Lung (tissue), 12 donors: ENCODE results near the gene NPHP4. TPM values are rescaled to one million over a fixed set of nuclear protein-coding genes. Genes with fewer than 3 reads are reported as not detected.

Source experiments
- ATAC-seq: fragments of 200-7000 bp; cut with Tn5 transposase; one replicate; pipeline ENCODE4 v1.9.1; 2020; ENCODE audit warnings: moderate number of reproducible peaks; ENCODE audit not compliant: insufficient read depth, low FRiP score
- DNase-seq, 3 donors: peaks; one replicate each; pipeline ENCODE4 v3.0.0-alpha.2; 2013 to 2017
- H3K27ac ChIP-seq, 2 donors: one replicate each; pipeline ENCODE4 v1.5.1; 2013; ENCODE audit warnings: mild to moderate bottlenecking in 2 of 2, moderate library complexity in 2 of 2, control low read depth in 1 of 2, inconsistent platforms in 1 of 2, low read depth in 1 of 2, low read length in 1 of 2
- H3K27me3 ChIP-seq, 3 donors: one replicate each; pipeline ENCODE4 v1.5.1; 2013; ENCODE audit warnings: low read length in 2 of 3; ENCODE audit not compliant: control insufficient read depth in 3 of 3, insufficient read depth in 3 of 3
- H3K36me3 ChIP-seq, 4 donors: one replicate each; pipeline ENCODE4 v1.5.1; 2013; ENCODE audit warnings: low read length in 4 of 4, mild to moderate bottlenecking in 1 of 4, moderate library complexity in 1 of 4; ENCODE audit not compliant: control insufficient read depth in 4 of 4, insufficient read depth in 4 of 4
- H3K4me1 ChIP-seq, 5 donors: one replicate each; pipeline ENCODE4 v1.5.1; 2013; ENCODE audit warnings: low read length in 5 of 5, mild to moderate bottlenecking in 2 of 5, moderate library complexity in 1 of 5; ENCODE audit not compliant: control insufficient read depth in 5 of 5, insufficient read depth in 5 of 5
- H3K4me3 ChIP-seq: one replicate; pipeline ENCODE4 v1.5.1; 2013; ENCODE audit warnings: mild to moderate bottlenecking, control low read depth, moderate library complexity
- H3K9ac ChIP-seq, 2 donors: one replicate each; pipeline ENCODE4 v1.5.1; 2013; ENCODE audit warnings: low read length in 2 of 2, control low read depth in 1 of 2; ENCODE audit not compliant: insufficient read depth in 1 of 2
- H3K9me3 ChIP-seq, 4 donors: one replicate each; pipeline ENCODE4 v1.5.1; 2013; ENCODE audit warnings: low read length in 3 of 4, mild to moderate bottlenecking in 1 of 4, moderate library complexity in 1 of 4; ENCODE audit not compliant: control insufficient read depth in 4 of 4, insufficient read depth in 3 of 4
- WGBS, 2 donors: extraction: QIAGEN DNeasy Blood & Tissue Kit; methylation state at CpG; one replicate each; pipeline ENCODE4 v1.1.7; 2013; 5-methylcytosine and 5-hydroxymethylcytosine counted together
- polyA plus RNA-seq, 2 donors: library from polyadenylated mRNA; stranded (reverse); fragments of 200-250 nt; gene quantifications; one replicate each; pipeline ENCODE4 v1.2.1, GENCODE V29; 2013
- total RNA-seq, 2 donors: library from RNA; depleted of rRNA in 1 of 2; stranded (reverse); fragments of >200 nt in 1 of 2; gene quantifications; one replicate each; pipeline ENCODE4 v1.2.1, GENCODE V29; 2014 to 2021
- TF ChIP-seq, protein P1 (sequence below): IDR thresholded peaks from 2 replicates; pipeline ENCODE4 v1.5.1; 2012; ENCODE audit warnings: mild to moderate bottlenecking; ENCODE audit errors: control extremely low read depth, extremely low read depth
- donor health status: control.
- donor health status: control.
- donor health status: Bipolar disorder and iron deficiency.
- donor health status: healthy.
- donor health status: DM: yes; HTN: yes; CAD: no.

Gene NPHP4
- total and polyA plus RNA-seq, 4 donors = 6.0 to 23.3 (median 11.1) TPM

DNA sequence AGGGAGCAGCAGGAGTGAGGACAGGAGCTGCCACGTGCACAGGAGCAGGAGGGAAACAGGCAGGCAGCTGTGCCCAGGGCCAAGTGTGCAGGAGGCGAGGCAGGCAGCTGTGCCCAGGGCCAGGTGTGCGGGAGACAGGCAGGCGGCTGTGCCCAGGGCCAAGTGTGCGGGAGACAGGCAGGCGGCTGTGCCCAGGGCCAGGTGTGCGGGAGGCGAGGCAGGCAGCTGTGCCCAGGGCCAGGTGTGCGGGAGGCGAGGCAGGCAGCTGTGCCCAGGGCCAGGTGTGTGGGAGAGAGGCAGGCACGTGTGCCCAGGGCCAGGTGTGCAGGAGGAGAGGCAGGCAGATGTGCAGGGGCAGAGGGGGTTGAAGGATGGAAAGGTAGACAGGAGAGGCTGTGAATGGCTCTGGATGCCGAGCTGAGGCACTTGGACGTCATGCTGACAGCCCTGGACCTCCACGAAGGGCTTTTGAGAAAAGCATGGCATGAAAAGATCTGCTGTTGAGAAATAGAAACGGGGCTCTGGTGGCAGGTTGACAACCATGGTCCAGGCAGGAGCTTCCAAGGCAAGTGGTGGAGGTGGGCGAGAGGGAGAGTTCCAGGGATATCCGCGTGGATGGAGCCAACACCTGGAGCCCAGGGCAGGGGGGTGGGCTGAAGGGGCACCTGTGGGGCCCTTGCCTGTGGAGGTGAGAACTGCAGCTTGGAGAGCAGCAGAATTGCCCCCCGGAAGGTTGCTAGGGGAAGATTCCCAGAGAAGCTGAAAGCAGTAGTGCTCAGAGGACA lies 19.1 kb upstream of the NPHP4 start:
- H3K36me3 ChIP-seq = no peaks in the 10 kb centered on the region
- TF ChIP-seq, protein P1, sequence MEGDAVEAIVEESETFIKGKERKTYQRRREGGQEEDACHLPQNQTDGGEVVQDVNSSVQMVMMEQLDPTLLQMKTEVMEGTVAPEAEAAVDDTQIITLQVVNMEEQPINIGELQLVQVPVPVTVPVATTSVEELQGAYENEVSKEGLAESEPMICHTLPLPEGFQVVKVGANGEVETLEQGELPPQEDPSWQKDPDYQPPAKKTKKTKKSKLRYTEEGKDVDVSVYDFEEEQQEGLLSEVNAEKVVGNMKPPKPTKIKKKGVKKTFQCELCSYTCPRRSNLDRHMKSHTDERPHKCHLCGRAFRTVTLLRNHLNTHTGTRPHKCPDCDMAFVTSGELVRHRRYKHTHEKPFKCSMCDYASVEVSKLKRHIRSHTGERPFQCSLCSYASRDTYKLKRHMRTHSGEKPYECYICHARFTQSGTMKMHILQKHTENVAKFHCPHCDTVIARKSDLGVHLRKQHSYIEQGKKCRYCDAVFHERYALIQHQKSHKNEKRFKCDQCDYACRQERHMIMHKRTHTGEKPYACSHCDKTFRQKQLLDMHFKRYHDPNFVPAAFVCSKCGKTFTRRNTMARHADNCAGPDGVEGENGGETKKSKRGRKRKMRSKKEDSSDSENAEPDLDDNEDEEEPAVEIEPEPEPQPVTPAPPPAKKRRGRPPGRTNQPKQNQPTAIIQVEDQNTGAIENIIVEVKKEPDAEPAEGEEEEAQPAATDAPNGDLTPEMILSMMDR = no peak
- no peak overlapping the region for H3K27ac ChIP-seq
- H3K9me3 ChIP-seq = no peaks in the 10 kb centered on the region
- 94 to 95% methylated on average over 17 to 19 of the region's 19 CpGs for WGBS, 2 donors
- H3K4me3 ChIP-seq = no peak overlapping the region
- DNase-seq = no peak
- no peak for ATAC-seq
- H3K27me3 ChIP-seq = peaks cover 0 to 14% (median 0%) of the 10 kb centered on the region in 3 donors
- H3K9ac ChIP-seq = no peak overlapping the region
- no peaks in the 10 kb centered on the region for H3K4me1 ChIP-seq

DNA sequence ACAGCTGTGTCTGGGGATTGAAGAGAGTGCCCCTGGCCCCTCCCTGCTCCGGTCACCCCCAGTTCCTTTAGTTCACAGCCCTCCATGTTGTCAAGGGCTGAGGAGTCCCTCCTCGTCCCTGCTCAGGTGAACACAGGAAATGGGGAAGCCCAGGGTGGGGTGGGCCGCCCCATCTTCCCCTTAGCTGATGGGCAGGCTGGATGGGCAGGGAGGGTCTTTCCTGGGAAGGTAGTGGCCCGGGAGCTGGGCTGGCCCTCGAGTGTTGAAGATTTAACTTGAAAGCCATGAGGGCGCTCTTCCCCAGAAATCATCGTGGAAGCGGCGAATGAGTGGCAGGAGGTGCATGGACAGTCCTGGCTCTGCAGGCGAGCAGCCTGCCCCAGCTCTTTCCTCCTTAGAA lies 18.3 kb upstream of the NPHP4 start:
- TF ChIP-seq, protein P1 = no peak
- no peak overlapping the region for H3K27ac ChIP-seq
- no peak for DNase-seq
- H3K4me1 ChIP-seq = no peaks in the 10 kb centered on the region
- H3K27me3 ChIP-seq = peaks cover 0 to 14% (median 0%) of the 10 kb centered on the region in 3 donors
- no peak overlapping the region for H3K4me3 ChIP-seq
- ATAC-seq = no peak
- no peaks in the 10 kb centered on the region for H3K9me3 ChIP-seq
- 78 to 89% methylated on average over 10 of the region's 10 CpGs for WGBS, 2 donors
- H3K36me3 ChIP-seq = no peaks in the 10 kb centered on the region
- H3K9ac ChIP-seq = no peak overlapping the region

DNA sequence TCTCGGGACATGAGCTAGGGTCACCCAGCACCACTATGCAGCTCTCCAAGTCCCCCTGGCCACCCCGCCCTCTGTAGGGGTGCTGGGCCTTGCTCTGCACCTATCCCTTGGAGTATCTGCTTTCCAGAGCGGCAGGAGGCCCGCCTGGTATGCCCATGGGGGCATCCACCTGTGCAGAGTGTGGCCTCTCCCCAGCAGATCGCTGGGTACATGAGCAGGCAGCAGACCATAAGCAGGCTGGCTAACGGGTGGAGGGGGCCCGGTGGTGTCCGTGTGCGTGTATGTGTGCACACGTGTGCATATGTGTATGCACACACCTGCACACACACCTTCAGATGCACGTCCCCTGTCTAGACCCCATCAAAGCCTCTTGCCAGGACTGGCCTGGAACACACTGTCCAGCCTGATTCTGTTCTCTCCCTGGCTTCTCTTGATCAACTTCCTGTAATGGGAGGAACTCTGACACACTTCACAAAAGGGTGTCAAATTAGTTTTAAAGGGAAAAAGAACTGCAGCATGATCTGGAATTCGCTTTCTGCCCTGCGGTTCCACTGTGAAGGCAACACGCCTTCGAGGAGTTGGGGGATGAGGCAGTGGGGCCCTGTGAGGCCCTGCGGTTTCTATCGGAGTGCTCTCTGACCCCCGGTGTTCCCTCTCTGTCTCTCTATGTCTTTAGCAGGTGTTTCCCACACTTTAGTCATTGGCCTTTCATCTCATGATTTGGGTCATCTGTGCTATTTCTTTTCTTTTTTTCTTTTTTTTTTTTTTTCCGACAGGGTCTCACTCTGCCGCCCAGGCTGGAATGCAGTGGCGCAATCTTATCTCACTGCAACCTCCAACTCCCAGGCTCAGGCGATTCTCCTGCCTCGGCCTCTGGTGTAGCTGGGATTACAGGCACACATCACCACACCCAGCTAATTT lies 17.2 kb upstream of the NPHP4 start:
- Histone ChIP-seq H3K4me1 (no peaks in the 10 kb centered on the region), H3K27me3 (peaks cover 0 to 14% (median 0%) of the 10 kb centered on the region in 3 donors), H3K27ac (no peak overlapping the region), H3K4me3 (no peak overlapping the region), H3K9ac (no peak overlapping the region), H3K36me3 (no peaks in the 10 kb centered on the region), H3K9me3 (no peaks in the 10 kb centered on the region)
- TF ChIP-seq, protein P1 = no peak
- 85 to 87% methylated on average over 22 to 23 of the region's 23 CpGs for WGBS, 2 donors
- DNase-seq = no peak
- ATAC-seq = no peak
